HT-29 (cell line): ENCODE measurements around the gene OPN1LW. TPM values are rescaled to one million over a fixed set of nuclear protein-coding genes. Genes with fewer than 3 reads are reported as not detected.
"Not testable (repeated sequence)": the region's sequence is repeated elsewhere in the genome, so short reads cannot be mapped to it uniquely, and the experiment has no call there.

ENCODE experiments used
- DNase-seq: peaks from one replicate; pipeline ENCODE4 v3.0.0-alpha.2; 2015; ENCODE audit warnings: low spot score
- total RNA-seq: library from RNA; depleted of rRNA; stranded (reverse); fragments of >200 nt; shearing (Covaris generic); gene quantifications from 2 replicates; pipeline ENCODE4 v1.2.3, GENCODE V29; 2014; rRNA removed

OPN1LW gene
- total RNA-seq, result not detected in 2 replicates

DNA sequence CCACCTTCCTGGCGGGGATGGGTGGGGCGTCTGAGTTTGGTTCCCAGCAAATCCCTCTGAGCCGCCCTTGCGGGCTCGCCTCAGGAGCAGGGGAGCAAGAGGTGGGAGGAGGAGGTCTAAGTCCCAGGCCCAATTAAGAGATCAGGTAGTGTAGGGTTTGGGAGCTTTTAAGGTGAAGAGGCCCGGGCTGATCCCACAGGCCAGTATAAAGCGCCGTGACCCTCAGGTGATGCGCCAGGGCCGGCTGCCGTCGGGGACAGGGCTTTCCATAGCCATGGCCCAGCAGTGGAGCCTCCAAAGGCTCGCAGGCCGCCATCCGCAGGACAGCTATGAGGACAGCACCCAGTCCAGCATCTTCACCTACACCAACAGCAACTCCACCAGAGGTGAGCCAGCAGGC, at the start of gene OPN1LW:
TSS of gene OPN1LW (plus strand) at position 234 of the 400 bp plus-strand sequence. CDS start at position 275, 41 bp downstream.
- not testable (repeated sequence) for DNase-seq

DNA sequence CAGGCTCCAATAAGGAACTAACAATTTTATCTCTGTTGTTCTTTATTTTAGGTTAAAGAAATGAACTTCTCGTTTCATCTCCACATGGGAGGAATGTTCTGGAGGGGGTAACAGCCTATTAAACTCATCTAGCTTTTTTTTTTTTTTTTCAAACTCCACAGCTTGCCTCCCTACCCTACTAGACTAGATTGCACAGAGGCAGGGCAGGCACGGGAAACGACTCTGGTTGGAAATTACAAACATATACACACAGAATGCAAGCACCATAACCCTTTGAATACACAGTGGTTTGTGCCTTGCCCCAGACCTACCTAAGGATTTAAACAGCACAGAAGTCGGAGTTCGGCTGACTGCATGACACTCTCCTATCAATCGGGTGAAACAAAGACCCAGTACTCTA, 49.2 kb upstream of the OPN1LW start:
- no peak for DNase-seq

GRCh38 chrX:154096140-154097002, 47.7 kb upstream of the OPN1LW start:
- peak; percentile 45 for DNase-seq

- DNase-seq, result peak; percentile 74
Observed at GRCh38 chrX:154097003-154097588, 46.9 kb upstream of the OPN1LW start.

DNA sequence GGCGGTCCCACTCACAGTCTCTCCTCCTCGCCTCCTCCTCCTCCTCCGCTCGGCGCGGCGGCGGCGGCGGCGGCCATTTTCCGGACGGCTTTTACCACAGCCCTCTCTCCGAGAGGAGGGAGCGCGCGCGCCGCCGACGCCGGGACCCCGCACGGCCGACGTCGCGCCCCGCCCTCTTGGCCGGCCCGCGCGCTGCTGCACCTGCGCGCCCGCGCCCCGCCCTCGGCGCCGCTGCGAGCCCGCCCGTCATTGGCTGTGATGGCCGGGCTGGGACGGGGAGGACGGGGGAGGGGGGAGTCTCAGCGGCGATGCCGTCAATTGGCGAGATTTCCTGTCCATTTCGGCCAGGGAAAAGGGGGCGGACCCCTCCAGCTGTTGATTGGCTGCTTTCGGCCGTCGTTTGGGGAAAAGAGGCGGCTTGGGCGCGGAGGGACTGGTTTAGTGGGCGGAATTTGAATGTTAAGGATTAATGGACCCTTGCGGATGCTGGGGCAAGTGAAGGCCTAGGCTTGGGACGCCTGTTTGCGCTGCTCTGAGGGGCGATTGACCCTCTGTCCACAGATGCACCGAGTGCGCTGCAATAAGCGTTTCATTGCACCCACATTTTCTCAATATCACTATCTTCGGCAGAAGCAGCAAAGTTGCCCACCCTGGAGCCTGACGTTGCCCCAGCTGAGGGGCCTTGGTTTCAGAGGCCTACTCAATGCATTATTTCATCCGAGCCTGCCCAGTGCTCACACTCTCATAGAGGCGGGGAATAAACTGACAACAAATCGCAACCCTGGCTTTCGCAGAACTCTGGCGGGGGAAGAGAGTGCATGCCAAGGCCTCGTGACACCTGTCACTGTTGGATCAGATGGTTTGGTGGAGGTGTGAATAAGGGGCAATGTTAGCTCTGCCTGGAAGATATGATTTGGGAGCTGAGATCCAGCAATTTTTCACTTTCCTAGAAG, 46.2 kb upstream of the OPN1LW start, which contains the start of gene MECP2:
TSS of gene MECP2 (minus strand) at position 129 of the 953 bp plus-strand sequence.
- peak; percentile 94 for DNase-seq

GRCh38 chrX:154098551-154098950, 45.5 kb upstream of the OPN1LW start:
- DNase-seq, result no peak

DNA sequence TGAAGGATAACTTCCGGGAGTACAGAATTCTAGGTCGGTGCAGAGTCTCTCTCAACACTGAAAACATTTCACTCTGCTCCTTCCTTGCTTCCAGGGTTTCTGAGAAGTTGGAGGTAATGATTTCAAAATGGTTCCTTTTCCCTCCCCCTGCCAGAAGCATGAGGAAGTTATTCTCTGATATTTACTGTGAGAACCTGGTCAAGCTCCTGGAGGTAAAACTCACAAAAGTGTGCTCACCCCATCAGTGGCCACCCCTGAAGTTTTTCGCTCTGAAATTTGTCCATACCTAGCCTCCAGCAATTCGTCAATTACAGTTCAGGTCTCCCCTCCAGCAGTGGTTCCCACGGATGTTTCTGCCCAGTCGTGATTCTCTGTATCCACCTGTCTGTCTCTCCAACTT, 30.3 kb upstream of the OPN1LW start:
- DNase-seq, result no peak

- no peak for DNase-seq
Observed at GRCh38 chrX:154114652-154115051, 29.4 kb upstream of the OPN1LW start.

DNA sequence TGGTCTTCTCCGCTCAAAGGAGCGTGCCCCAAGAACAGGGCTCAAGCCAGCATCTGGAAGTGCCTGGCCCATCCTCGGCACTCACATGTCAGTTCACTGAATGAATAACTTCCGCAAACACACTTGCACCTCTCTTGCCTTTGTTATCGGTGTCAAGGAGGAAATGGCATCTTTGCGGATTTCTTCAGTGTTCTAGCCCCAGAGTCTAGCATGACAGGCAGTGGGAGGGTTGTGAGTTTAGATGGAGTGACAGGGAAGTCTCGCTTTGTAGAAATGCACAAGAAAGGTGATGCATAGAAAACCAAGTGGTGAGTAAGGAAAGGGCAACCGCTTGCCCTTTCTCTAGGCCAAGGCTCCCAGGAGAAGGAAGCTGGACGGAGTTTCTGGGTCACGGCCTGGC, 29.0 kb upstream of the OPN1LW start:
- no peak for DNase-seq

DNA sequence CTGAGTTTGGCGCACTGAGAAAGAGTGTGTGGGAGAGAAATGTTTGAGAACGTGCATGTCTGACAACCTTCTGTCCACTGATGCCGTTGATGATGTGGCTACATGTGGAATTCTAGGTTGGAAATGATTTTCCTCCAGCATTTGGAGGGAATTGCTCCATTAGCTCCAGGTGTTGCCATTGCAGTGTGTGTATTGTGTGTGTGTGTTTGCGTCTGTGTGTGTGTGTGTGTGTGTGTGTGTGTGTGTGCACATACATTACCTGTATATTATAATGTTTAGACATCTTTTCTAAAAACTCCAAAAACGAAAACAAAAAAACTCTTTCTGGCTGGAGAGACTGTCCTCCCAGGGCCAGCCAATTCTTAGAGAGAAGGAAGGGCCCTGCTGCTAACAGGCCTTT, 28.3 kb upstream of the OPN1LW start:
- no peak for DNase-seq

- DNase-seq, result no peak
Observed at GRCh38 chrX:154116426-154117211, 27.4 kb upstream of the OPN1LW start.

DNA sequence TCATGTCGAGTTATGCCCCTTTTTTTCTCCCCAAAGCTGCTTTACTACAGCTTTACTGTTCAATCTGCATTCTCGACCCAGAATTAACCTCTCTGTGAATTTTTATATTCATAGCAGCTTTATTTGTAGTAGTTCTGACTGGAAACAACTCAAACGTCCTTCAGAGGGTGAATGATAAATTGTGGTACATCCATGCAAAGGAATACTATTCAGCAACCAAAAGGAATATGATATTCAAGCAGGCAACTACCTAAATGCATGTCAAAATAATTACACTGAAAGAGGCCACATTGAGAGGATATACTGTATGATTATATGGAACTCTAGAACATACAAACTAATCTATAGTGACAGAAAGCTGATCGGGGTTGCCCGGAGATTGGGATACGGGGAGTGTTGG, 26.5 kb upstream of the OPN1LW start:
- DNase-seq, result no peak

DNA sequence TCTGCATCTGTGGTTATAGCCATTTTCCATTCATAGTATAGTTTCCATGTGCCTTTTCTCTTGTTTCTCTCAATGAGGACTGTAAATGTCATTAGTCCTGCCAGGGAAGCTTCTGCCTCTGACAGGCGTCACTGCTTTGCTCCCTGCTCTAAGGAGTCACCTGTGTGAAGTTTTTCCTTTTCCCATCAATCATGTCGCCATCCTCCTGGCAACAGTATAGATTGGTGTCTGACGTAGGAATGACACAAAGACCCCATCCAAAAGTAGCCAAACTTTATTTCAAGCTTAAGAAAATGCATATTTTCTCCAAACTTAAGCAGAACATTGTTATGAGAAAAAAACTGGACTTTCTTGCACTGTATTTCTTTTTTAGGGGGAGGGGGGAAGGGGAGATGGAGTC, 23.5 kb upstream of the OPN1LW start:
- DNase-seq, result no peak

- DNase-seq, result peak; percentile 27
Observed at GRCh38 chrX:154121207-154121606, 22.8 kb upstream of the OPN1LW start.

GRCh38 chrX:154121961-154122360, 22.1 kb upstream of the OPN1LW start:
- DNase-seq, result peak; percentile 79

DNA sequence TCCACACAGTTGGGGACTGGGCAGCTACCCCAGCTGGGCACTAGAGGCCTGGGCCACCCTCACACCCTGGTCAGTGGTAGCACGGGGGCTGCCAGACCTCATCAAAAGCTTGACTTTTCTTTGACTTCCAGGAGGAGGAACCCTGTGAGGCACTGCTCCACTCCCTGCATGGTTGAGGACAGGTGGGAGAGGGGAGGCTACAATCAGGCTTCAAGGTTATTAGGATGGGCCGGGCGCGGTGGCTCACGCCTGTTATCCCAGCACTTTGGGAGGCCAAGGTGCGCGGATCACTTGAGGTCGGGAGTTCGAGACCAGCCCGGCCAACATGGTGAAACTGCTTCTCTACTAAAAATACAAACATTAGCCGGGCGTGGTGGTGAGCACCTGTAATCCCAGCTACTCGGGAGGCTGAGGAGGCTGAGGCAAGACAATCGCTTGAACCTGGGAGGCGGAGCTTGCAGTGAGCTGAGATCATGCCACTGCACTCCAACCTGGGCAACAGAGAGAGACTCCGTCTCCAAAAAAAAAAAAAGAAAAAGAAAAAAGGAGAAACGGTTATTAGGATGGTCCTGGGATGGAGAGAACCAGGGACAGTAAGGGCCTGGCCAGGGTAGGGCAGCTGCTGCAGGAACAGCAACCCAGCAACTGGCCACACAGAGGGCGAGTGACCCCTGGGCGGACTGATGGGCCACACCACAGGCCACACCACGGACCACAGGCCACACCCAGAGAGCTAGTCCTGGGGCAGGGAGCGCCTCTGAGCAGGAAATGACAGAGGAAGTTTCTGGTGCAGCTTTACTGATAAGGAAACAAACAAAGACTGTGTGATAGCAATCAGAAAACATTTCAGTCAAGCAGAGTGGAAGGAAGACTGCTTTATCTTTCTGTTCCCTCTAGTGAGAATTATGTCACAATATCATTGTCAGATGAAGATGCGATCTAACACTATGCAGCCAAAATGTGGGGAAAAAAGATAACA, 20.5 kb upstream of the OPN1LW start:
- peak; percentile 59 for DNase-seq

GRCh38 chrX:154125391-154126040, 18.5 kb upstream of the OPN1LW start:
- DNase-seq, result no peak

- DNase-seq, result no peak
Observed at GRCh38 chrX:154126101-154126500, 17.9 kb upstream of the OPN1LW start.

DNA sequence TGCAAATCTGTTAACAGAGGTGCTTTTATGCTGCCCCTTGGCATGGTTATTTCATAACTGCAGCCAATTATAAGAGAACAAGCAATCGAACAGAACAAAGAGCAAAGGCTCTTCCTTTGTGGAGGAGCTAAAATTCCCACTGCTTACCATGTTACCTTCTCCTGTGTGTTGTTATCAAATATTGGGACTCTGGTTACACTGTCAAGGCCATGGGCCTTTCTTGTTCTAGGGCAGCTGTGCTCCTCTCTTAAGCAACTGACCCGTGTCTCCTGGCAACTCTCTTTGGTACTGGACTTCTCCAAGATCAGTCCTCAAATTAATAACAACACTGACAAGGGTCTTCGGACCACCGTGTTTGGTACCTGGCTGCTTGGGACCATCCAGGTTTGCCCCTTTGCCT, 12.1 kb upstream of the OPN1LW start:
- DNase-seq, result no peak
